ENCODE data around the gene WIPF2.
"Not testable (repeated sequence)": the region's sequence is repeated elsewhere in the genome, so short reads cannot be mapped to it uniquely, and the experiment has no call there.

Gene WIPF2

GRCh38 chr17:40301315-40301714, 82.2 kb downstream of the WIPF2 start:
- DNase-seq, result no peak
- in situ Hi-C loops (cut with HindIII; ENCODE audit: low pct_ligation_motif_present, low sequenced_read_pairs), result loop anchor here (5.0 to 25.0 kb wide), 2 partner anchors 51 to 236 kb away; no protein-coding TSS in a partner anchor
- H3K27me3 ChIP-seq (replicated peaks), result no peaks in the 10 kb centered on the region
- TF ChIP-seq, protein P1, sequence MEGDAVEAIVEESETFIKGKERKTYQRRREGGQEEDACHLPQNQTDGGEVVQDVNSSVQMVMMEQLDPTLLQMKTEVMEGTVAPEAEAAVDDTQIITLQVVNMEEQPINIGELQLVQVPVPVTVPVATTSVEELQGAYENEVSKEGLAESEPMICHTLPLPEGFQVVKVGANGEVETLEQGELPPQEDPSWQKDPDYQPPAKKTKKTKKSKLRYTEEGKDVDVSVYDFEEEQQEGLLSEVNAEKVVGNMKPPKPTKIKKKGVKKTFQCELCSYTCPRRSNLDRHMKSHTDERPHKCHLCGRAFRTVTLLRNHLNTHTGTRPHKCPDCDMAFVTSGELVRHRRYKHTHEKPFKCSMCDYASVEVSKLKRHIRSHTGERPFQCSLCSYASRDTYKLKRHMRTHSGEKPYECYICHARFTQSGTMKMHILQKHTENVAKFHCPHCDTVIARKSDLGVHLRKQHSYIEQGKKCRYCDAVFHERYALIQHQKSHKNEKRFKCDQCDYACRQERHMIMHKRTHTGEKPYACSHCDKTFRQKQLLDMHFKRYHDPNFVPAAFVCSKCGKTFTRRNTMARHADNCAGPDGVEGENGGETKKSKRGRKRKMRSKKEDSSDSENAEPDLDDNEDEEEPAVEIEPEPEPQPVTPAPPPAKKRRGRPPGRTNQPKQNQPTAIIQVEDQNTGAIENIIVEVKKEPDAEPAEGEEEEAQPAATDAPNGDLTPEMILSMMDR (IDR thresholded peaks at IDR 0.05; ENCODE audit: low read depth, low read length, missing control alignments), result peak; percentile 39
- H3K4me3 ChIP-seq (ENCODE audit: low read depth, low read length), result no peak overlapping the region
- H3K27ac ChIP-seq, result no peak overlapping the region
- no peaks in the 10 kb centered on the region for H3K36me3 ChIP-seq (replicated peaks)

DNA sequence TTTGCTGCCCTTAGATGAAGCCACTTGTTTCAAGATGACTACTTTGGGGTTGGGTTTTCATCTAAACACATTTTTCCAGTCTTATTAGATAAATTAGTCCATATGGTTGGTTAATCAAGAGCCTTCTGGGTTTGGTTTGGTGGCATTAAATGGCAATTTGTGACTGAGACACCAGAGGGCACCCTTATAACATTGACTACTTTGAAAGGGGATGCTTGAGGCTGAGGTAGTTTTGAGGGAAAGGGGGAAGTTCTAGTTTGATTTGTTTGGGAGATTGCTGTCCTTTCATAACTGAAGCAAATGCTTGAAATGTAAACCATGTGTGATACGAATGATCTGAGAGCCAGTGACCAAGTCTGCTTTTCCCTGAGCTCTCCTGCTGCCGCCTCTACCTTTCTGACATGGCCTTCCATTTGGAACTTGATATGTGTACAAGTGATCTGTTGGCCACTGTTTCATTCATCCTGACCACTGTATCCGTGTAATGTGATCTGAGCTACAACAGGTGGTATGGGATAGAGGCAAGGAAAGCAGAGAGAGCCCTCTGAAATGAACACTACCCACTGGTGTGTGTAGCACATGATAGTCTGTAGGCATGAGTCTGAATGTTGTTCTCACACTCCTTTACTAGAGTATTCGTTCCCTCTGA, 84.0 kb downstream of the WIPF2 start:
- in situ Hi-C loops (cut with HindIII; ENCODE audit: low pct_ligation_motif_present, low sequenced_read_pairs), result loop anchor here (5.0 to 25.0 kb wide), 2 partner anchors 49 to 234 kb away; no protein-coding TSS in a partner anchor
- DNase-seq, result peak; percentile 67
- TF ChIP-seq, protein P1 (IDR thresholded peaks at IDR 0.05; ENCODE audit: low read depth, low read length, missing control alignments), result peak; percentile 76
- Histone ChIP-seq H3K27me3 (replicated peaks) (no peaks in the 10 kb centered on the region), H3K36me3 (replicated peaks) (no peaks in the 10 kb centered on the region), H3K4me3 (ENCODE audit: low read depth, low read length) (no peak overlapping the region), H3K27ac (no peak overlapping the region)

DNA sequence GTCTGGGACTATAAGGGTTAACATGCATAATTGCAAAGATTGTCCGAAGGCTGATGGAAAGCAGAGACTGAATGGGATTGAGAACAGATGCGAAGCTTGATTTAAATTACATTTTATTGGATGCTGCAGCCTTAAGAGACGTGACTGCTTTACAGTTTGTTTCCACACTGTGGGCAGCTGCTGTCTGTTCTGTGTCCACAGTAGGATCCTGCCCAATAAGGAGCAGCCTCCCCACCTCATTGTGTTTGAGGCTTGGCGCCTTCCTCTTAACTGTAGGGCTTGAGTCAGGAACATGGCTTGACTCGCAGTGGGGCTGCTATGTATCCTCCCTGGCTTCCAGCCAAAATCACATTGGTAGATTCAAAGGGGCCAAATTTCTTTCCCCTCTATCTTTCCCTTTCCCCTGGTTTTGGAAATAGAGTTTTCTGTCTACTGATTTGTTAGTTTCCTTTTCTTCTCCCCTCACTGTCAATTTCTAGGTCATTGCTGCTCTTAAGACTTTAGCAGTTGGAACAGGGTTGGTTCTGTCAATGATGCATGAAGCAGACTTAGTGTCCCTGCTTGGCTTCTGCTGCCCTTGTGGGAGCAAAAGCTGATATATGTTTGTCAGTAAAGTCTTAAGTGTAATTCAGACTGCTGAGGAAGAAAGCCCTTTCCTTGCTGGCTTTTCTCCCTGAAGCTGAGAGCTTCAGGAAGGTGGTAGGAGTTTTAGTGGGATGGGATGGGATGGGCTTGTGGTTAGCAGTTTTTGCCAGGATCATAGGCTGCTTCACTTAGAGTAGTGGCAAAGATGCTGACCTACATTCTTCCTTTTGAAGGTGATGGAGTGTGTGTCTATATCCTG, 84.8 kb downstream of the WIPF2 start:
- in situ Hi-C loops (cut with HindIII; ENCODE audit: low pct_ligation_motif_present, low sequenced_read_pairs), result loop anchor here (5.0 to 25.0 kb wide), 2 partner anchors 48 to 233 kb away; no protein-coding TSS in a partner anchor
- H3K4me3 ChIP-seq (ENCODE audit: low read depth, low read length), result no peak overlapping the region
- TF ChIP-seq, protein P1 (IDR thresholded peaks at IDR 0.05; ENCODE audit: low read depth, low read length, missing control alignments), result no peak
- no peak for DNase-seq
- no peaks in the 10 kb centered on the region for H3K36me3 ChIP-seq (replicated peaks)
- no peak overlapping the region for H3K27ac ChIP-seq
- H3K27me3 ChIP-seq (replicated peaks), result no peaks in the 10 kb centered on the region

- not testable (repeated sequence) for DNase-seq, H3K27ac ChIP-seq
- in situ Hi-C loops (cut with HindIII; ENCODE audit: low pct_ligation_motif_present, low sequenced_read_pairs), result loop anchor here (5.0 to 25.0 kb wide), 2 partner anchors 48 to 233 kb away; no protein-coding TSS in a partner anchor
These were observed 85.4 kb downstream of the WIPF2 start for GRCh38 chr17:40304552-40304863.

GRCh38 chr17:40304866-40305265, 85.8 kb downstream of the WIPF2 start:
- in situ Hi-C loops (cut with HindIII; ENCODE audit: low pct_ligation_motif_present, low sequenced_read_pairs), result loop anchor here (5.0 to 25.0 kb wide), 2 partner anchors 47 to 232 kb away; no protein-coding TSS in a partner anchor
- H3K27me3 ChIP-seq (replicated peaks); H3K36me3 ChIP-seq (replicated peaks); H3K4me3 ChIP-seq (ENCODE audit: low read depth, low read length); DNase-seq; H3K27ac ChIP-seq: not testable (repeated sequence)

More at GRCh38 chr17:40304552-40304863, 85.4 kb downstream of the WIPF2 start:
- not testable (repeated sequence) for H3K27me3 ChIP-seq (replicated peaks); H3K4me3 ChIP-seq (ENCODE audit: low read depth, low read length); H3K36me3 ChIP-seq (replicated peaks)

- Histone ChIP-seq H3K27me3 (replicated peaks) (no peaks in the 10 kb centered on the region), H3K4me3 (ENCODE audit: low read depth, low read length) (no peak overlapping the region), H3K36me3 (replicated peaks) (no peaks in the 10 kb centered on the region), H3K27ac (no peak overlapping the region)
- TF ChIP-seq, protein P1 (IDR thresholded peaks at IDR 0.05; ENCODE audit: low read depth, low read length, missing control alignments), result no peak
- no peak for DNase-seq
- in situ Hi-C loops (cut with HindIII; ENCODE audit: low pct_ligation_motif_present, low sequenced_read_pairs), result loop anchor here (25.0 kb wide), 1 partner anchor 231 kb away; no protein-coding TSS in a partner anchor
These were observed 87.3 kb downstream of the WIPF2 start for GRCh38 chr17:40306395-40306794.
